Ovary (tissue), 3 donors: ENCODE measurements around the gene RPS27L.

Experiments
- EP300 ChIP-seq: sonication (generic); formaldehyde crosslinking; IDR thresholded peaks from one replicate; pipeline ENCODE4 v1.6.1; 2017; ENCODE audit warnings: antibody characterized with exemption
- POLR2A ChIP-seq: fragments of 450-650 bp; IDR thresholded peaks from one replicate; pipeline ENCODE4 v1.6.1; 2017; ENCODE audit warnings: antibody characterized with exemption, mild to moderate bottlenecking, moderate library complexity
- TF ChIP-seq, protein P1 (sequence below), 3 donors: fragments of 450-650 bp in 2 of 3; fragments of 200-600 bp in 1 of 3; IDR thresholded peaks; one replicate each; pipeline versions ENCODE4 v1.5.1 to v1.8.0; 2016 to 2022; ENCODE audit warnings: antibody characterized with exemption in 3 of 3, mild to moderate bottlenecking in 1 of 3
- donor health status: DM: no; HTN: no; CAD: no.

DNA sequence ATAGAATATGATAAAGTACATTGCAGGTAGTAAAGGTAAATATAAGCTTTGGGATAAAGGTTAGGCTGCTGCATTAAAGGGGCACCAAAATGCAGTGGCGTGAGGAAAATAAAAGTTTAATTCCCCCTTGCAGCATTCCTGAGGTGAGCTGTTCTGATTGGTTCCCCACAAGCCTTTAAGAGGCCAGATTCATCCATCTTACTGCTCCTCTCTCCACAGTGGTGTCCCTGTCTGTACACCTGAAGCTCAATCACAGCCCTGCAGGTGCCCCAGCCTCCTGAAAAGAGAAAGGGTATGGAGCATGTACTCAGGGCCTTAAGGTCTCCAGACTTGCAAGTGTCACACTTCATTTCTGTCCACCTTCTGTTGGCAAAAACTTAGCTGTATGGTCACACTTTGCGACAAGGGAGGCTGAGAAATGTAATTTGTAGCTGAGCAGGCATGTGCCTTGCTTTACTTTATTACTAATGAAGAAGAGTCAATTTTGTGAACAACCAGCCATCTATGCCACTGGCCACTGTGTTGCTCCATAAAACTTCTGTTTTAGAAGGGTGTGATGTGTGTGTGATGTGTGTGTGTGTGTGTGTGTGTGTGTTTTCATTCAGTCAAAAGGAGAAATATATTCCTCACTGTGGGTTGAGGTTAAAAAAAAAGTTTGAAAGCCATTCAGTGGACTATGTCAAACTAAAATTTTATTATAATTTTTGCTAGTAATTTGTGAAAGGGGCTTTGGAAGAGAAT lies 22.9 kb downstream of the RPS27L start:
- TF ChIP-seq, protein P1, sequence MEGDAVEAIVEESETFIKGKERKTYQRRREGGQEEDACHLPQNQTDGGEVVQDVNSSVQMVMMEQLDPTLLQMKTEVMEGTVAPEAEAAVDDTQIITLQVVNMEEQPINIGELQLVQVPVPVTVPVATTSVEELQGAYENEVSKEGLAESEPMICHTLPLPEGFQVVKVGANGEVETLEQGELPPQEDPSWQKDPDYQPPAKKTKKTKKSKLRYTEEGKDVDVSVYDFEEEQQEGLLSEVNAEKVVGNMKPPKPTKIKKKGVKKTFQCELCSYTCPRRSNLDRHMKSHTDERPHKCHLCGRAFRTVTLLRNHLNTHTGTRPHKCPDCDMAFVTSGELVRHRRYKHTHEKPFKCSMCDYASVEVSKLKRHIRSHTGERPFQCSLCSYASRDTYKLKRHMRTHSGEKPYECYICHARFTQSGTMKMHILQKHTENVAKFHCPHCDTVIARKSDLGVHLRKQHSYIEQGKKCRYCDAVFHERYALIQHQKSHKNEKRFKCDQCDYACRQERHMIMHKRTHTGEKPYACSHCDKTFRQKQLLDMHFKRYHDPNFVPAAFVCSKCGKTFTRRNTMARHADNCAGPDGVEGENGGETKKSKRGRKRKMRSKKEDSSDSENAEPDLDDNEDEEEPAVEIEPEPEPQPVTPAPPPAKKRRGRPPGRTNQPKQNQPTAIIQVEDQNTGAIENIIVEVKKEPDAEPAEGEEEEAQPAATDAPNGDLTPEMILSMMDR (IDR thresholded peaks at IDR 0.05): no peak
- TF ChIP-seq EP300: no peak
- no peak for TF ChIP-seq POLR2A
